ENCODE measurements around the gene FAM114A1. TPM values are rescaled to one million over a fixed set of nuclear protein-coding genes. Genes with fewer than 3 reads are reported as not detected.
"Not testable (repeated sequence)": the region's sequence is repeated elsewhere in the genome, so short reads cannot be mapped to it uniquely, and the experiment has no call there.

Gene FAM114A1
- polyA plus RNA-seq, 1 donor = 37.5 TPM

- DNase-seq = no peak
Observed at GRCh38 chr4:38930707-38931106, 63.1 kb downstream of the FAM114A1 start.

DNA sequence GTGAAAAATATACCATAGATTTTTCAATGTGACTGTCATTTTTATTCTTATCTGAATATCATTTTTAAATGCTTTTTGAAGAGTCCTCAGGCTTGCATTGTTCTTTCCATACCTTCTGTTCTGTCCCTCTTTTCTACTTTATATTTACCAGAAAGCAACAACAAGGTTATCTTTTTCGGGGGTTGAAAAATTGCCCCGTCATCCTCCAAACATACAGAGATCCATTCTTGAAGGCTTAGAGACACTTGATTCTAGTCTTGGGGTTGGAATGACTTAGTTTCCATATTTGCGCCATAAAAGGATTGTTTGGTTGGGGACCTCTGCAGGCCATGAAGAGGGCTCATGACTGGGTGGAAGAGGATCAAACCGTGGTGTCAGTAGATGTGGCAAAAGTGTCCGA, 63.5 kb downstream of the FAM114A1 start:
- no peak for DNase-seq

DNA sequence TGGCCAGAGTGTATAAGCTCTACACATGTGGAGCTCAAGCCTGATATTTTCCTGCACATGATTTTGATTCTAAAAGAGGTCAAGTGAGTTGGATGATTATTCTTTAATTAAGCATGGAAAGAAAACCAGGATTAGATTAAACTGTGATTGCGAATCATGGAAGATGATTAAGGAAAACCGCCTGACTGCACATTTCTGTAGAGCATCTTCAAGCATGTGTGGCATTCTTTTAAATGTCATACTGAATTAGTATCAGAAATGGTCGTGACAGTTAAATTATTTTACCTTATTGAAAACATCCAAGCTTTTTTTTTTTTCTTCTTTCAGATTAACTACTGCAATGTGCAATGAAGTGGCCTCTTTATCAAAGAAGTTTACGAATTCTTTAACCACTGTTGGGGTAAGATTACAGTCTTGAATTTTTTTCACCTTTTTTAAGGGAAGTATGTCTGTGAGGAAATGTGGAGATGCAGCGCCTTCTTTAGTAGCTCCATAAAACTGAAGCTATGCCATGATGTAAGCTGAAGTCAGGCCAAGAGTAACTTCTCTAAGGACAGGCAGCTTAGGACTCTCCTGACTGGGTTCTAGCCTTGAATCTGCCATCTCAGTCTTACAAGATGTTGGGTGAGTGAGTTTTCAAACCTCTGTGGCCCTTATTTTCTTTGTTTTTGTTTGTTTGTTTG, 67.9 kb downstream of the FAM114A1 start:
- DNase-seq = no peak

DNA sequence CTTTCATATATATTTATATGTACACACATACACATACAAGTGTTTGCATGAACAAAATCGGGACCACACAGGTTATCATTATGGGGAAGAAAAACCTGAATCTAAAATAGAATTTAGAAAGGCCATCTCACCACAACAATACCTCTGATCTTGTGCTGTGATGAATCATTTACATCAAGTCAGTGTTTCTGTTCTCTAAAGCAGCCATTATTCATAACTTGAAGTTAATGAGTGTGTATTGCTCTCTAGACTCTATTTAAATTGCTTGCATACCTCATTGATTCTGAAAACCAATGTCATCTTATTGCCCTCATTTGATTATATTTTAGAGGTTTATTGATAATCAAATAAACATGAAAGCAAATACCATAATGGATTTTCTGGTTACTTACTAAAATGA, 71.6 kb downstream of the FAM114A1 start:
- DNase-seq = no peak

GRCh38 chr4:38940476-38940875, 72.9 kb downstream of the FAM114A1 start:
- no peak for DNase-seq

DNA sequence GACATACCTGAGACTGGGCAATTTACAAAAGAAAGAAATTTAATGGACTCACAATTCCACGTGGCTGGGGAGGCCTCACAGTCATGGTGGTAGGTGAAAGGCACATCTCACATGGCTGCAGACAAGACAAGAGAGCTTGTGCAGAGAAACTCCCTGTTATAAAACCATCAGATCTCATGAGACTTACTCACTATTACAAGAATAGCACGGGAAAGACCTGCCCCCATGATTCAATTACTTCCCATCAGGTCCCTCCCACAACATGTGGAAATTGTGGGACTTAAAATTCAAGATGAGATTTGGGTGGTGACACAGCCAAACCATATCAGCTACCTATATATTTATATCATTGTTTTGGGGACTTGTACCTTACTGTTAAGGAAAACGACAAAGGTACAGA, 74.3 kb downstream of the FAM114A1 start:
- DNase-seq = not testable (repeated sequence)

- peak; percentile 65 for DNase-seq
Observed at GRCh38 chr4:38943343-38943742, 75.7 kb downstream of the FAM114A1 start.

DNA sequence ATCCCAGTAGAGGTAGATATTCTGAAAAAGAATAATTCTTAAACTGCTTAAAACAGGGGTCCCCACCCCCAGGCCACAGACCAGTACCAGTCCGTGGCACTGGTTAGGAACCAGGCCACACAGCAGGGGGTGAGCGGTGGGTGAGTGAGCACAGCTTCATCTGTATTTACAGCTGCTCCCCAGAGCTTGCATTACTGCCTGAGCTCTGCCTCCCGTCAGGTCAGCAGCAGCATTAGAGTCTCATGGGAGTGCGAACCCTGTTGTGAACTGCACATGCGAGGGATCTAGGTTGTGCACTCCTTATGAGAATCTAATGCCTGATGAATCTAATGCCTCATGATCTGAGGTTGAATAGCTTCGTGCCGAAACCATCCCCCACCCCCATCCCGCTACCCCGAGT, 76.8 kb downstream of the FAM114A1 start:
- DNase-seq = no peak

DNA sequence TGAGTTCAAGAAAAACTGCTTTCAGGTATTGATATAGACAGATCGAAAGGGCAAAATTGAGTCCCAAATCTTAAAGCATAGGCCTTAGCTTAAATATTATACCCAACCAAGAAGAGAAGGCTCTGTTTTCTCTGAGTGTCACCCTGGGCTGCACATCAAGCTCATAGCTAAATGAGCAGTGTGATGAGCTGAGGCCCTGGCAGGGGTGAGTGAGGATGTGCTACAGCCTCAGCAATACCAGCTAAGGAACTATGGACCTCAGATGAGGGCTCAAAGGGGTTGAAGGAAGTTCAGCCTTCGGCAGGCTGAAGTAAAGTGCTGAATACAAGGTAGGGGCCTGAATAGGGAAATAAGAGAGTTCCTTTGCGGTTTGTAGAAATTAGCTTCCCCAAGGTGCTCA, 79.3 kb downstream of the FAM114A1 start:
- DNase-seq = no peak

- DNase-seq = no peak
Observed at GRCh38 chr4:38948551-38948950, 80.9 kb downstream of the FAM114A1 start.

GRCh38 chr4:38949411-38950051, 81.9 kb downstream of the FAM114A1 start:
- no peak for DNase-seq

- DNase-seq = no peak
Observed at GRCh38 chr4:38950159-38950558, 82.6 kb downstream of the FAM114A1 start.

DNA sequence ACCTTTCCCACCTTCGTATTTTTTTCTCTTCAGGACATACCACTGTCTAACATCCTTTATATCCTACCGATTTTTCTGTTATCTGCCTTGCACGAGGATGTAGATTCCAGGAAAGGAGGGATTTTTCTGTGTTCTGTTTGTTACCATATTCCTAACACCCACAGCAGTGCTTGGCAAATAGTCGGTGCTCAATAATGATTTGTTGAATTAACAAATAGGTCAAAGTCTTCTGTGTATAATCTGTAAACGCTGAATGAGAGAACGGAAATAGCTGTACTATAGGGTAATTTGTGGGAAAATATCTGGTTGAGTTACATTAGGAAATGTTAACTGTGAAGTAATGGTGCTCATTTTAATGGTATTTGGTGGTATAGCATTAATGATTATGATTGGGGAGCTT, 83.1 kb downstream of the FAM114A1 start:
- no peak for DNase-seq

- no peak for DNase-seq
Observed at GRCh38 chr4:38951598-38951997, 84.0 kb downstream of the FAM114A1 start.

- no peak for DNase-seq
Observed at GRCh38 chr4:38952017-38952416, 84.4 kb downstream of the FAM114A1 start.

DNA sequence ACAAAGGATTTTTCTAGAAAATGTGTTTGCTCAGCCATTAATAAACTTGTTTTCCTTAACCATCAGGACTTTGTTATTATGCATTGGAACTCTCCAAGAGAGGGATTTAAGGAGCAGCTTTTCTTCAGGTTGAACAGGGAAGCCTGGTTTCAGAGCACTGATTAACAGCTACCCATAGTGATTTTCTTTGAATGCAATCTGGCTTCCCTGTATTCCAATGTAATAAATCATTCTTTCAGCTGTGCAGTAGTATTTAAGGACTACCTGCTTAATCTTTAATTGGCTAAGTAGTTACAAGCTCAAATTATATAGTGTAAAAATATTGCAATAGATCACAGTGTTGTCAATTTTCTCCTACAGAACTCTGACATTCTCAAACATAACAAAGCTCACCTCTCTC, 87.1 kb downstream of the FAM114A1 start:
- DNase-seq = no peak

DNA sequence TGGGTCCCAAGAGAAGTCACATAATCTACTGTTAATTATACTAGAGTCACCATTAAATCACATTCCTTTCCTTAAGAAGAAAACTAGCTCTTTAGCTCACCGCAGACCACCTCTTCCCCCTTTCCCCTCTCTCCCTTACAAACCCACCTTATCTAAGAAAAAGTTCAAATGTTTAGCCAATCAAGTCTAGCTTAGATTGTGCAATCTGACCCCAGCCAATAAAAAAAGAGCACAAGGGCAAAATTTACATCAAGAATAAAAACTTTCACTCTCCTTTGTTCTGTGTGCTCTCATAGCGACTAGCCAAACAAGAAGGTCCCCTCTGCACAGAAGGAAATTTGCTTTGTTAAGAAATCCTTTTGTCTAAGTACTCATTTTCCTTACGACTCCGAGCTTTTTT, 88.4 kb downstream of the FAM114A1 start:
- DNase-seq = no peak

- DNase-seq = no peak
Observed at GRCh38 chr4:38957261-38957815, 89.7 kb downstream of the FAM114A1 start.

- no peak for DNase-seq
Observed at GRCh38 chr4:38957893-38958292, 90.3 kb downstream of the FAM114A1 start.

GRCh38 chr4:38958453-38959190, 91.0 kb downstream of the FAM114A1 start:
- no peak for DNase-seq

DNA sequence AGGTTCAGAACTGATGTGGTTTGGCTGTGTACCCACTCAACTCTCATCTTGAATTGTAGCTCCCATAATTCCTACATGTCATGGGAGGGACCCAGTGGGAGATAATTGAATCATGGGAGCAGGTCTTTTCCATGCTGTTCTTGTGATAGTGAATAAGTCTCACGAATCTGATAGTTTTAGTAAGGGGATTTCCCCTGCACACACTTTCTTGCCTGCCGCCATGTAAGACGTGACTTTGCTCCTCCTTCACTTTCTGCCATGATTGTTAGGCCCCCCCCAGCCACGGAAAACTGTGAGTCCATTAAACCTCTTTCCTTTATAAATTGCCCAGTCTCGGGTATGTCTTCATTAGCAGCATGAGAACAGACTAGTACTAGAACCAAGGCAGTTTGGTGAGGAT, 91.6 kb downstream of the FAM114A1 start:
- not testable (repeated sequence) for DNase-seq

DNA sequence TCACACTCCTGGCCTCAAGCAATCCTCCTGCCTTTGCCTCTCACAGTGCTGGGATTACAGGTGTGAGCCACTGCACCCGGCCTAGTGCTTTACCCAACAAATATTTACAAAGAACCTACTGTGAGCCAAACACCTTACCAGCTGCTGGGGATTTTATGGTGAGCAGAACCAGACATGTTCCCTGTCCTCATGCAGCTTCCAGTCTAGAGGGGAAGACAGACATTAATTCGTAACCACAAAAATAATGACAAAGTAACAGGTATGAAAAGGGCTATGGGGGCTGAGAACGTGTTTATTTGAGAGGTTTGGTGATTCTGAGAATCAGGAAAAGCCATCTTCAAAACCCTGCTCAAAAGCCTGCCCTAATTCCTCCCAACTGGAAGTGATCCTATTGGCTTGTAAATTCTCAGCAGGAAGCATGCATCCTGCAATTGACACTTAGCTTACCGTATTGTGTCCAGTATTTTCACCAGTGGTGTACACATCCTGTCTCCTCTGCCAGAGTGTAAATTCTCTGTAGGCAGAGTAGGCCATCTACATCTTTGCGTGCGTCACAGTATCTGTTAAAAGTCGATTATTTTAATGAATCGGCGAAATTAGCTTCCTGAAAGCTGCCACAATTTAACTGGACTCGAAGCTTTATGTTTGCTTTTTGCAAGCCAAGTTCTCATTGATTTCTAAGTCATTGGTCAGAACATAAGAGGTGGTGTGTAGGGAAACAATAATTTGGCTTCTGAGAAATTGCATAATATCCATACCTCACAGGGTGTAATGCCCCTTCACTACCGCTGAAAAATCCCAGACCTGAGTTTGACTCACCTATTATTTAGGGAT, 97.6 kb downstream of the FAM114A1 start:
- no peak for DNase-seq

Measured in left kidney (tissue), 2 donors.